ENCODE results near the gene BCR.

DNA sequence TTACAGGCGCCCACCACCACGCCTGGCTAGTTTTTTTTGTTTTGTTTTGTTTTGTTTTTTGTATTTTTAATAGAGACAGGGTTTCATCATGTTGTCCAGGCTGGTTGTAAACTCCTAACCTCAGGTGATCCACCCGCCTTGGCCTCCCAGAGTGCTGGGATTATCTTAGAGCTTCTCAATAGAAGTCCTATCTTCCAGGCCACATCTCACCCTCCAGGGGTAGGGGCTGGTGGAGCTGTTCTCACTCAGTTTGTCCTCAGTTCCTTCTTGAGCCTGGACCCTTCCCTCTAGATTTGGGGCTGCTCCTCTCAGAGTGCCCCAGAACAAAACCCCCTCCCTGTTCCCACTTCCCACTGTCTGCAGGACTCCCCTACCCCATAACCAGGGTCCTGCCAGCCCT, 31.3 kb downstream of the BCR start:
- TF ChIP-seq, protein P1, sequence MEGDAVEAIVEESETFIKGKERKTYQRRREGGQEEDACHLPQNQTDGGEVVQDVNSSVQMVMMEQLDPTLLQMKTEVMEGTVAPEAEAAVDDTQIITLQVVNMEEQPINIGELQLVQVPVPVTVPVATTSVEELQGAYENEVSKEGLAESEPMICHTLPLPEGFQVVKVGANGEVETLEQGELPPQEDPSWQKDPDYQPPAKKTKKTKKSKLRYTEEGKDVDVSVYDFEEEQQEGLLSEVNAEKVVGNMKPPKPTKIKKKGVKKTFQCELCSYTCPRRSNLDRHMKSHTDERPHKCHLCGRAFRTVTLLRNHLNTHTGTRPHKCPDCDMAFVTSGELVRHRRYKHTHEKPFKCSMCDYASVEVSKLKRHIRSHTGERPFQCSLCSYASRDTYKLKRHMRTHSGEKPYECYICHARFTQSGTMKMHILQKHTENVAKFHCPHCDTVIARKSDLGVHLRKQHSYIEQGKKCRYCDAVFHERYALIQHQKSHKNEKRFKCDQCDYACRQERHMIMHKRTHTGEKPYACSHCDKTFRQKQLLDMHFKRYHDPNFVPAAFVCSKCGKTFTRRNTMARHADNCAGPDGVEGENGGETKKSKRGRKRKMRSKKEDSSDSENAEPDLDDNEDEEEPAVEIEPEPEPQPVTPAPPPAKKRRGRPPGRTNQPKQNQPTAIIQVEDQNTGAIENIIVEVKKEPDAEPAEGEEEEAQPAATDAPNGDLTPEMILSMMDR (IDR thresholded peaks at IDR 0.05) = no peak
- TF ChIP-seq POLR2A (IDR thresholded peaks at IDR 0.05) = no peak
